ENCODE results near the gene NAB2. TPM values are rescaled to one million over a fixed set of nuclear protein-coding genes. Genes with fewer than 3 reads are reported as not detected.

Gene NAB2
- total RNA-seq, 1 experiment from 2014 or later, result 15.1 TPM

GRCh38 chr12:57124261-57124877 lies 35.5 kb downstream of the NAB2 start:
- in situ Hi-C loops (cut with HindIII; ENCODE audit: low pct_unique_long_range_greater_than_20kb, low sequenced_read_pairs), result loop anchor here (5.0 kb wide), 1 partner anchor 48 kb away; no protein-coding TSS in a partner anchor
- DNase-seq (ENCODE audit: low read depth), result peak; percentile 66

- no peak for DNase-seq (ENCODE audit: low read depth)
- in situ Hi-C loops (cut with HindIII; ENCODE audit: low pct_unique_long_range_greater_than_20kb, low sequenced_read_pairs), result no loop called here
Observed at GRCh38 chr12:57126061-57126460, 37.1 kb downstream of the NAB2 start.

GRCh38 chr12:57126561-57126960 lies 37.6 kb downstream of the NAB2 start:
- no peak for DNase-seq (ENCODE audit: low read depth)

GRCh38 chr12:57127101-57127725 lies 38.3 kb downstream of the NAB2 start:
- DNase-seq (ENCODE audit: low read depth), result peak; percentile 88
- in situ Hi-C loops (cut with HindIII; ENCODE audit: low pct_unique_long_range_greater_than_20kb, low sequenced_read_pairs), result no loop called here

More at GRCh38 chr12:57126561-57126960, 37.6 kb downstream of the NAB2 start:
- in situ Hi-C loops (cut with HindIII; ENCODE audit: low pct_unique_long_range_greater_than_20kb, low sequenced_read_pairs), result no loop called here

- in situ Hi-C loops (cut with HindIII; ENCODE audit: low pct_unique_long_range_greater_than_20kb, low sequenced_read_pairs), result no loop called here
- peak; percentile 85 for DNase-seq (ENCODE audit: low read depth)
Observed at GRCh38 chr12:57127726-57128518, 39.0 kb downstream of the NAB2 start, which contains the start of gene LRP1. TSS of gene LRP1 (plus strand) at chr12:57128483. CDS start at chr12:57128965, 482 bp downstream.

GRCh38 chr12:57128519-57129247 lies 39.8 kb downstream of the NAB2 start:
- in situ Hi-C loops (cut with HindIII; ENCODE audit: low pct_unique_long_range_greater_than_20kb, low sequenced_read_pairs), result no loop called here
- no peak for DNase-seq (ENCODE audit: low read depth)

- DNase-seq (ENCODE audit: low read depth), result no peak
- in situ Hi-C loops (cut with HindIII; ENCODE audit: low pct_unique_long_range_greater_than_20kb, low sequenced_read_pairs), result no loop called here
Observed at GRCh38 chr12:57129321-57129842, 40.5 kb downstream of the NAB2 start.

- in situ Hi-C loops (cut with HindIII; ENCODE audit: low pct_unique_long_range_greater_than_20kb, low sequenced_read_pairs), result no loop called here
- DNase-seq (ENCODE audit: low read depth), result no peak
Observed at GRCh38 chr12:57129889-57130288, 41.0 kb downstream of the NAB2 start.

GRCh38 chr12:57130941-57131340 lies 42.0 kb downstream of the NAB2 start:
- in situ Hi-C loops (cut with HindIII; ENCODE audit: low pct_unique_long_range_greater_than_20kb, low sequenced_read_pairs), result no loop called here
- DNase-seq (ENCODE audit: low read depth), result no peak

- in situ Hi-C loops (cut with HindIII; ENCODE audit: low pct_unique_long_range_greater_than_20kb, low sequenced_read_pairs), result no loop called here
- no peak for DNase-seq (ENCODE audit: low read depth)
Observed at GRCh38 chr12:57131896-57132744, 43.2 kb downstream of the NAB2 start.

- in situ Hi-C loops (cut with HindIII; ENCODE audit: low pct_unique_long_range_greater_than_20kb, low sequenced_read_pairs), result no loop called here
- DNase-seq (ENCODE audit: low read depth), result no peak
Observed at GRCh38 chr12:57133013-57133569, 44.2 kb downstream of the NAB2 start.

GRCh38 chr12:57133916-57134315 lies 45.0 kb downstream of the NAB2 start:
- in situ Hi-C loops (cut with HindIII; ENCODE audit: low pct_unique_long_range_greater_than_20kb, low sequenced_read_pairs), result no loop called here
- no peak for DNase-seq (ENCODE audit: low read depth)

GRCh38 chr12:57134949-57135348 lies 46.0 kb downstream of the NAB2 start:
- no peak for DNase-seq (ENCODE audit: low read depth)
- in situ Hi-C loops (cut with HindIII; ENCODE audit: low pct_unique_long_range_greater_than_20kb, low sequenced_read_pairs), result no loop called here

GRCh38 chr12:57135527-57136326 lies 46.8 kb downstream of the NAB2 start:
- no peak for DNase-seq (ENCODE audit: low read depth)
- in situ Hi-C loops (cut with HindIII; ENCODE audit: low pct_unique_long_range_greater_than_20kb, low sequenced_read_pairs), result no loop called here

- in situ Hi-C loops (cut with HindIII; ENCODE audit: low pct_unique_long_range_greater_than_20kb, low sequenced_read_pairs), result no loop called here
- no peak for DNase-seq (ENCODE audit: low read depth)
Observed at GRCh38 chr12:57138526-57139272, 49.8 kb downstream of the NAB2 start.

All from Caki2 (cell line).